ENCODE results near the gene MYL3. TPM values are rescaled to one million over a fixed set of nuclear protein-coding genes. Genes with fewer than 3 reads are reported as not detected.

The MYL3 gene
- polyA plus RNA-seq, 1 donor from 2014 or later, result 2.1 TPM

GRCh38 chr3:46905213-46905560, 41.9 kb upstream of the MYL3 start:
- H3K27ac ChIP-seq (ENCODE audit: low read length), result no peak overlapping the region
- no peak overlapping the region for H3K9ac ChIP-seq (ENCODE audit: low read length)
- H3F3A ChIP-seq (ENCODE audit: insufficient read depth, low read length, poor library complexity, severe bottlenecking), result no peaks in the 10 kb centered on the region
- TF ChIP-seq REST (IDR thresholded peaks at IDR 0.05; ENCODE audit: borderline replicate concordance) (no peak), POLR2AphosphoS5 (IDR thresholded peaks at IDR 0.05) (no peak), EZH2 (IDR thresholded peaks at IDR 0.05; ENCODE audit: borderline replicate concordance, insufficient read depth, low read length, poor library complexity, severe bottlenecking) (no peak), EP300 (conservative IDR thresholded peaks at IDR 0.05; ENCODE audit: poor library complexity, severe bottlenecking) (no peak), TAF1 (IDR thresholded peaks at IDR 0.05; ENCODE audit: low read depth) (no peak), RAD21 (conservative IDR thresholded peaks at IDR 0.05) (no peak), CTCF (IDR thresholded peaks at IDR 0.05; ENCODE audit: poor library complexity, severe bottlenecking) (no peak), SMC3 (conservative IDR thresholded peaks at IDR 0.05; ENCODE audit: poor library complexity) (no peak), MXI1 (conservative IDR thresholded peaks at IDR 0.05; ENCODE audit: poor library complexity, severe bottlenecking) (no peak)
- H3K4me2 ChIP-seq (ENCODE audit: low read length), result no peak overlapping the region
- no peaks in the 10 kb centered on the region for H4K20me1 ChIP-seq (ENCODE audit: insufficient read depth)
- H3K9me2 ChIP-seq (ENCODE audit: insufficient read depth, low read length), result no peaks in the 10 kb centered on the region
- no peaks in the 10 kb centered on the region for H3K36me3 ChIP-seq (ENCODE audit: insufficient read depth, low read length)
- H2AFZ ChIP-seq (ENCODE audit: low read depth, low read length), result no peak overlapping the region
- H3K79me2 ChIP-seq (replicated peaks; ENCODE audit: insufficient read depth, low read length), result no peaks in the 10 kb centered on the region
- no peaks in the 10 kb centered on the region for H3K9me3 ChIP-seq (ENCODE audit: low read length)
- H3K27me3 ChIP-seq (ENCODE audit: insufficient read depth, low read depth, low read length), result no peaks in the 10 kb centered on the region
- H3K4me3 ChIP-seq (ENCODE audit: low read length), result no peak overlapping the region

- H4K20me1 ChIP-seq (ENCODE audit: insufficient read depth), result no peaks in the 10 kb centered on the region
- H3K36me3 ChIP-seq (ENCODE audit: insufficient read depth, low read length), result no peaks in the 10 kb centered on the region
- H3K27me3 ChIP-seq (ENCODE audit: insufficient read depth, low read depth, low read length), result no peaks in the 10 kb centered on the region
- no peak overlapping the region for H2AFZ ChIP-seq (ENCODE audit: low read depth, low read length)
- H3K9me2 ChIP-seq (ENCODE audit: insufficient read depth, low read length), result no peaks in the 10 kb centered on the region
- H3K9ac ChIP-seq (ENCODE audit: low read length), result no peak overlapping the region
- H3K79me2 ChIP-seq (replicated peaks; ENCODE audit: insufficient read depth, low read length), result no peaks in the 10 kb centered on the region
- H3K4me2 ChIP-seq (ENCODE audit: low read length), result no peak overlapping the region
- no peaks in the 10 kb centered on the region for H3F3A ChIP-seq (ENCODE audit: insufficient read depth, low read length, poor library complexity, severe bottlenecking)
- no peak overlapping the region for H3K27ac ChIP-seq (ENCODE audit: low read length)
- H3K4me3 ChIP-seq (ENCODE audit: low read length), result no peak overlapping the region
- TF ChIP-seq POLR2AphosphoS5 (IDR thresholded peaks at IDR 0.05) (no peak), CTCF (IDR thresholded peaks at IDR 0.05; ENCODE audit: poor library complexity, severe bottlenecking) (no peak), EZH2 (IDR thresholded peaks at IDR 0.05; ENCODE audit: borderline replicate concordance, insufficient read depth, low read length, poor library complexity, severe bottlenecking) (no peak), MXI1 (conservative IDR thresholded peaks at IDR 0.05; ENCODE audit: poor library complexity, severe bottlenecking) (no peak), SMC3 (conservative IDR thresholded peaks at IDR 0.05; ENCODE audit: poor library complexity) (no peak), EP300 (conservative IDR thresholded peaks at IDR 0.05; ENCODE audit: poor library complexity, severe bottlenecking) (no peak), TAF1 (IDR thresholded peaks at IDR 0.05; ENCODE audit: low read depth) (no peak), REST (IDR thresholded peaks at IDR 0.05; ENCODE audit: borderline replicate concordance) (no peak), RAD21 (conservative IDR thresholded peaks at IDR 0.05) (no peak)
- H3K9me3 ChIP-seq (ENCODE audit: low read length), result no peaks in the 10 kb centered on the region
Observed at GRCh38 chr3:46904303-46905212, 41.3 kb upstream of the MYL3 start.

Measured in neural cell (in vitro differentiated cells).